ENCODE data around the gene TSPAN18.

DNA sequence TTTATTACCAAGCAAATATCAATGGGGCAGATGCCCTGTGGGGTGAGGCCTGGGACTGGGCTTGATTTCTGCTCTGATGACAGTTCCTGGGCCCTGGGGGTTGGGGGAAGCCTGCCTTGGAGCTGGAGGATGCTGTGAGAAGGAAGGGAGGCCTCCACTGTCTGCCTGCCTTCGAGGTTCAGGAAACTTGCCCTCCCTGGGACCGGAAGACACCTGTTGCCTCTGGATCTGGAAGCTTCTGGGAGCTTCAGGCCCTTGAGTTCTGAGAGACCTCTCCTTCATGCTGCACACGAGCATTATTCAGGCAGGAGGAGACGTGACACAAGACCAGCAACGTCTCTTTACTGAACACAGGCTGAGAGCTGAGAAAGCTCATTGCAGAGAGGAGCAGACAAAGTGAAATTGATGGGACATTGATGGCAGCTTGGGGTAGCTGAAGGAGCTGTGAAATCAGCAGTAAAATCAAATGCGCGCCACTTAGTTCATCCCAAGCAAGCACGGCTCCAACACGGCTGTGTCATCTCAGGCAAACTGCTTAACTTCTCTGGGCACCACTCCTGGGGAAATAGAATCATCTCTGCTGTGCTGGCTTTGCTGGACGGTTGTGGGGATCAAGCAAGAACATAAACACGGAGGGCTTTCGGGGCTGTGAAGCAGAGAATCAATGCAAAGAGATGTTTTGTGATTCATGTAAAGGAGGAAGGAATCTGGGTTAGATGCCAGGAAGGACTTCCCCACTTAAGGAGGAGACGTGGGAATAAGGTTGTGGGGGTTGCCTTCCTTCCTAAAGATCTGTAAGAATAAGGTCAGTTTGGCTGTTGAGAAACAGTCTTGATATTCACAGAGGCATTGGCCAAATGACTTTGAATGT is 159.4 kb downstream of the TSPAN18 start:
- TF ChIP-seq EZH2 (IDR thresholded peaks at IDR 0.05; ENCODE audit: borderline replicate concordance), result no peak
- TF ChIP-seq, protein P1, sequence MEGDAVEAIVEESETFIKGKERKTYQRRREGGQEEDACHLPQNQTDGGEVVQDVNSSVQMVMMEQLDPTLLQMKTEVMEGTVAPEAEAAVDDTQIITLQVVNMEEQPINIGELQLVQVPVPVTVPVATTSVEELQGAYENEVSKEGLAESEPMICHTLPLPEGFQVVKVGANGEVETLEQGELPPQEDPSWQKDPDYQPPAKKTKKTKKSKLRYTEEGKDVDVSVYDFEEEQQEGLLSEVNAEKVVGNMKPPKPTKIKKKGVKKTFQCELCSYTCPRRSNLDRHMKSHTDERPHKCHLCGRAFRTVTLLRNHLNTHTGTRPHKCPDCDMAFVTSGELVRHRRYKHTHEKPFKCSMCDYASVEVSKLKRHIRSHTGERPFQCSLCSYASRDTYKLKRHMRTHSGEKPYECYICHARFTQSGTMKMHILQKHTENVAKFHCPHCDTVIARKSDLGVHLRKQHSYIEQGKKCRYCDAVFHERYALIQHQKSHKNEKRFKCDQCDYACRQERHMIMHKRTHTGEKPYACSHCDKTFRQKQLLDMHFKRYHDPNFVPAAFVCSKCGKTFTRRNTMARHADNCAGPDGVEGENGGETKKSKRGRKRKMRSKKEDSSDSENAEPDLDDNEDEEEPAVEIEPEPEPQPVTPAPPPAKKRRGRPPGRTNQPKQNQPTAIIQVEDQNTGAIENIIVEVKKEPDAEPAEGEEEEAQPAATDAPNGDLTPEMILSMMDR (IDR thresholded peaks at IDR 0.05; ENCODE audit: poor library complexity), result no peak
